Uterus (tissue), 4 donors: ENCODE measurements around the gene CCDC38. TPM values are rescaled to one million over a fixed set of nuclear protein-coding genes. Genes with fewer than 3 reads are reported as not detected.

ENCODE experiments used
- DNase-seq, 2 donors: peaks; one replicate each; pipeline ENCODE4 v3.0.0-alpha.2; 2019 to 2020
- H3K27ac ChIP-seq, 2 donors: fragments of 200-600 bp; sonication (generic); 1 replicate in 1 of 2; 2 replicates in 1 of 2; pipeline ENCODE4 v1.5.1; 2016 to 2018
- H3K27me3 ChIP-seq, 2 donors: fragments of 200-600 bp; sonication (generic); one replicate each; pipeline ENCODE4 v1.5.1; 2018 to 2019; ENCODE audit warnings: control low read depth in 1 of 2
- H3K36me3 ChIP-seq, 2 donors: fragments of 200-600 bp; sonication (generic); one replicate each; pipeline ENCODE4 v1.5.1; 2019; ENCODE audit warnings: control low read depth in 1 of 2
- H3K4me1 ChIP-seq, 2 donors: fragments of 200-600 bp; sonication (generic); one replicate each; pipeline ENCODE4 v1.5.1; 2018 to 2019; ENCODE audit warnings: control low read depth in 1 of 2
- H3K4me3 ChIP-seq, 2 donors: fragments of 200-600 bp; sonication (generic); 1 replicate in 1 of 2; 2 replicates in 1 of 2; pipeline ENCODE4 v1.5.1; 2018 to 2019; ENCODE audit warnings: mild to moderate bottlenecking in 1 of 2
- H3K9me3 ChIP-seq, 2 donors: fragments of 200-600 bp; sonication (generic); one replicate each; pipeline ENCODE4 v1.5.1; 2019; ENCODE audit warnings: control low read depth in 1 of 2
- POLR2A ChIP-seq, 2 donors: fragments of 450-650 bp; IDR thresholded peaks; one replicate each; pipeline ENCODE4 v1.6.1; 2016; ENCODE audit warnings: antibody characterized with exemption in 2 of 2, mild to moderate bottlenecking in 1 of 2, moderate library complexity in 1 of 2
- intact Hi-C: fragments of 100-400 bp; cut with DNase I; formaldehyde crosslinking; loops from one replicate; pipeline ENCODE4 v1.15.1; 2023; ENCODE audit warnings: low total_unique reads
- total RNA-seq, 4 donors: library from RNA; depleted of rRNA in 3 of 4; stranded (reverse); fragments of >200 nt in 3 of 4; gene quantifications; one replicate each; pipeline versions ENCODE4 v1.1.0 to v1.2.4, GENCODE V29; 2014 to 2023
- TF ChIP-seq, protein P1 (sequence below), 4 experiments: fragments of 200-600 bp in 2 of 4; fragments of 450-650 bp in 2 of 4; sonication (generic) in 2 of 4; IDR thresholded peaks; one replicate each; pipeline ENCODE4 v1.5.1; 2016 to 2019; ENCODE audit warnings: antibody characterized with exemption in 4 of 4, mild to moderate bottlenecking in 2 of 4, moderate library complexity in 1 of 4
- donor health status: DM: yes; HTN: yes; CAD: no.

CCDC38 gene
- total RNA-seq, 4 donors from 2014 or later, result 0.49 TPM; not detected in 3

GRCh38 chr12:95820096-95820703 lies 122.2 kb downstream of the CCDC38 start:
- H3K4me1 ChIP-seq, result no peaks in the 10 kb centered on the region
- intact Hi-C loops, result no loop called here
- H3K36me3 ChIP-seq, result no peaks in the 10 kb centered on the region
- no peak overlapping the region for H3K27ac ChIP-seq
- TF ChIP-seq, protein P1, sequence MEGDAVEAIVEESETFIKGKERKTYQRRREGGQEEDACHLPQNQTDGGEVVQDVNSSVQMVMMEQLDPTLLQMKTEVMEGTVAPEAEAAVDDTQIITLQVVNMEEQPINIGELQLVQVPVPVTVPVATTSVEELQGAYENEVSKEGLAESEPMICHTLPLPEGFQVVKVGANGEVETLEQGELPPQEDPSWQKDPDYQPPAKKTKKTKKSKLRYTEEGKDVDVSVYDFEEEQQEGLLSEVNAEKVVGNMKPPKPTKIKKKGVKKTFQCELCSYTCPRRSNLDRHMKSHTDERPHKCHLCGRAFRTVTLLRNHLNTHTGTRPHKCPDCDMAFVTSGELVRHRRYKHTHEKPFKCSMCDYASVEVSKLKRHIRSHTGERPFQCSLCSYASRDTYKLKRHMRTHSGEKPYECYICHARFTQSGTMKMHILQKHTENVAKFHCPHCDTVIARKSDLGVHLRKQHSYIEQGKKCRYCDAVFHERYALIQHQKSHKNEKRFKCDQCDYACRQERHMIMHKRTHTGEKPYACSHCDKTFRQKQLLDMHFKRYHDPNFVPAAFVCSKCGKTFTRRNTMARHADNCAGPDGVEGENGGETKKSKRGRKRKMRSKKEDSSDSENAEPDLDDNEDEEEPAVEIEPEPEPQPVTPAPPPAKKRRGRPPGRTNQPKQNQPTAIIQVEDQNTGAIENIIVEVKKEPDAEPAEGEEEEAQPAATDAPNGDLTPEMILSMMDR (IDR thresholded peaks at IDR 0.05), result peak in 3 of 4 experiments; percentile 44 to 53 (median 52)
- TF ChIP-seq POLR2A (IDR thresholded peaks at IDR 0.05), result no peak
- DNase-seq, result peak in 1 of 2 donors; percentile 19
- no peaks in the 10 kb centered on the region for H3K9me3 ChIP-seq
- no peaks in the 10 kb centered on the region for H3K27me3 ChIP-seq
- H3K4me3 ChIP-seq, result no peak overlapping the region

Other genes starting within 250 kb of the CCDC38 start
- 10 to 100 TPM; 16.6 to 86.8 (median 28.2) TPM for gene NTN4, start 151.8 kb downstream of the CCDC38 start, total RNA-seq
- gene SNRPF, start 83.7 kb downstream of the CCDC38 start, total RNA-seq, result 10 to 100 TPM in 3 of 4 donors, under 1 TPM in 1; 0.26 to 23.1 (median 16.1) TPM
- gene AMDHD1, start 717 bp upstream of the CCDC38 start, total RNA-seq, result 1 to 10 TPM in 2 of 4 donors, under 1 TPM in 1, not detected in 1; 0.26 to 1.8 (median 1.1) TPM
- 1 to 10 TPM in 1 of 4 donors, under 1 TPM in 1, not detected in 2; 0.29 to 1.1 TPM for gene HAL, start 53.7 kb upstream of the CCDC38 start, total RNA-seq
- gene LTA4H, start 93.0 kb upstream of the CCDC38 start, total RNA-seq, result 100 to 1,000 TPM in 1 of 4 donors, 10 to 100 TPM in 3; 52.9 to 121 (median 70.9) TPM